Measurements from ENCODE around the gene GADD45G. TPM values are rescaled to one million over a fixed set of nuclear protein-coding genes. Genes with fewer than 3 reads are reported as not detected.
A peak's percentile ranks its signal among the peaks of the same experiment; 100 is the strongest.

The GADD45G gene
- total RNA-seq, 2 donors from 2014 or later, result 30.3 to 54.2 TPM

DNA sequence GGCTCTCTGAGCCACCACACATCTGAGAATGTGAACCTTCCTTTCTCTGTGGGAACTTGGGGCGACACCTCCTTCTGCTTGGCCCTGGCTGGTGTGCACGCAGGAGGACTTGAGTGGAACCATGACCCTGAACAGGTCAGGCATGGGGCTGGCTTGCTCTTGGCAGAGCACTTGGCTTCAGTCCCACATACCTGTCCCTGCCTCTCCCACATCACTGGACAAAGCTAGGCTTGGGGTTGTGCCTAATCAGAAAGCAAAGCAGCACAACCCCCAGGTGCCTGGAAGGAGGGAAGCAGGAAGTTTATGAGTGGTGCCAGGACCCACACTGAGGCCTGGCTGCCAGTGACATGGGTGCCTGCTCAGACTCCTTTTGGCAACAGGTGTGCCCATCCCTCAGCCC, 13.2 kb downstream of the GADD45G start:
- H3K27ac ChIP-seq, result peak overlapping the region; percentile 29 to 79 (median 74)
- H3K4me1 ChIP-seq, result peaks cover 49% of the 10 kb centered on the region
- no peak overlapping the region for H3K4me3 ChIP-seq
- 15 to 19% methylated on average over 2 of the region's 2 CpGs for WGBS, 2 donors
- intact Hi-C loops (cut with DNase I), result no loop called here
- no peaks in the 10 kb centered on the region for H3K9me3 ChIP-seq
- ATAC-seq (peak; percentile 94), DNase-seq (peak; percentile 76 to 91 (median 87))
- no peaks in the 10 kb centered on the region for H3K36me3 ChIP-seq (replicated peaks in 1 of 2; ENCODE audit: insufficient read depth in 1 of 2, low read depth in 2 of 2)
- peak in 2 of 3 donors; percentile 7 to 15 for TF ChIP-seq POLR2A (IDR thresholded peaks at IDR 0.05)
- TF ChIP-seq, protein P1, sequence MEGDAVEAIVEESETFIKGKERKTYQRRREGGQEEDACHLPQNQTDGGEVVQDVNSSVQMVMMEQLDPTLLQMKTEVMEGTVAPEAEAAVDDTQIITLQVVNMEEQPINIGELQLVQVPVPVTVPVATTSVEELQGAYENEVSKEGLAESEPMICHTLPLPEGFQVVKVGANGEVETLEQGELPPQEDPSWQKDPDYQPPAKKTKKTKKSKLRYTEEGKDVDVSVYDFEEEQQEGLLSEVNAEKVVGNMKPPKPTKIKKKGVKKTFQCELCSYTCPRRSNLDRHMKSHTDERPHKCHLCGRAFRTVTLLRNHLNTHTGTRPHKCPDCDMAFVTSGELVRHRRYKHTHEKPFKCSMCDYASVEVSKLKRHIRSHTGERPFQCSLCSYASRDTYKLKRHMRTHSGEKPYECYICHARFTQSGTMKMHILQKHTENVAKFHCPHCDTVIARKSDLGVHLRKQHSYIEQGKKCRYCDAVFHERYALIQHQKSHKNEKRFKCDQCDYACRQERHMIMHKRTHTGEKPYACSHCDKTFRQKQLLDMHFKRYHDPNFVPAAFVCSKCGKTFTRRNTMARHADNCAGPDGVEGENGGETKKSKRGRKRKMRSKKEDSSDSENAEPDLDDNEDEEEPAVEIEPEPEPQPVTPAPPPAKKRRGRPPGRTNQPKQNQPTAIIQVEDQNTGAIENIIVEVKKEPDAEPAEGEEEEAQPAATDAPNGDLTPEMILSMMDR (IDR thresholded peaks at IDR 0.05), result no peak
- H3K27me3 ChIP-seq, result no peaks in the 10 kb centered on the region

DNA sequence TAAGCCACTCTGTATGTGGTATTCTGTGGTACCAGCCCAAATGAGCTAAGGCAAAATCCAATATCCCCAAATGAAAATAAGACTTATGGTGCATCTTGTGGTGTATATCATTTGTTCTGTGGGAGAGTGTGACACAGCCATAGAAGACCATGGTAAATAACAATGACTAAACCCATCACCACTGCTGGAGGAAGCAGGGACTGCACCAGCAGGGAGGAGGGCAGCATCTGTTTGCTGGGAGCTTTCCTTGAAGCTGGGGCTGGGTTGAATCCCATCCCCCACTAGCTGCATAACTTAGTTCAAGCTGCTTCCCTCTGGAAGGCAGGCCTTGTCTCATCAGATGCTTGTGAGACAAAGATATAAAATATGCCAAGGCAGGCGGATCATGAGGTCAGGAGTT, 14.2 kb downstream of the GADD45G start:
- Histone ChIP-seq H3K4me3 (no peak overlapping the region), H3K36me3 (replicated peaks in 1 of 2; ENCODE audit: insufficient read depth in 1 of 2, low read depth in 2 of 2) (no peaks in the 10 kb centered on the region), H3K9me3 (no peaks in the 10 kb centered on the region), H3K27me3 (no peaks in the 10 kb centered on the region), H3K4me1 (peaks cover 59% of the 10 kb centered on the region), H3K27ac (peak overlapping the region in 2 of 4 donors; percentile 75 to 79)
- 95 to 100% methylated on average over 1 of the region's 1 CpG for WGBS, 2 donors
- DNase-seq (no peak), ATAC-seq (no peak)
- TF ChIP-seq, protein P1 (IDR thresholded peaks at IDR 0.05), result no peak
- no peak for TF ChIP-seq POLR2A (IDR thresholded peaks at IDR 0.05)
- intact Hi-C loops (cut with DNase I), result no loop called here

DNA sequence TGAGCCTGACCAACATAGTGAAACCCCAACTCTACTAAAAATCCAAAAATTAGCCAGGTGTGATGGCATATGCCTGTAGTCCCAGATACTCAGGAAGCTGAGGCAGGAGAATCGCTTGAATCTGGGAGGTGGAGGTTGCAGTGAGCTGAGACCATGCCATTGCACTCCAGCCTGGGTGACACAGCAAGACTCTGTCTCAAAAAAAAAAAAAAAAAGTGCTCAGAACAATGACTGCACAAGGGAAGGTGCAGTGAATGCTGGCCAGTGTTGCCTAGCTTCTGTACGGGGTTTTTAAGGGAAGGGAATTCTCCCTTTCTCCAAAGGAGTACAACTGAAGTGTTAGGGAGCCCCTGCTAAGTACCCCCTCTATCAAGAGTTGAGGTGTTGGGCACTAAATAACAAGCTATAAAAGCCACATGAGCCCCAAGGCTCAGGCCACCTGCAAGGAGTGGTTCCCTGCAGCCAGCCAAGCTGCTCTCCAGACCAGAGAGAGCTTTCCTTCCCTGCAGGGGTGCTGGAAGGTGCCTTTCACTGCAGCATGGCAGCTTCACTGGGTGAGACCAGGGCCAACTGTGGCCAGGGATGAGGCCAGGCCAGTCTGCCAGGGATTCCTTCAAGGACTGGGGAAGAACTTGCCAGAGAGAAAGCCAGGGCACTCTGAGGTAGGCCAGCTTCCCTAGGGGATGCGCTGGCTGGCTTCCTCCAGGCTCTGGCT, 14.8 kb downstream of the GADD45G start:
- WGBS, 2 donors, result 89 to 92% methylated on average over 2 to 3 of the region's 3 CpGs
- peak overlapping the region in 1 of 4 donors; percentile 79 for H3K27ac ChIP-seq
- DNase-seq (no peak), ATAC-seq (no peak)
- intact Hi-C loops (cut with DNase I), result loop anchor here (10.0 kb wide), 1 partner anchor 375 kb away; no protein-coding TSS in a partner anchor
- H3K4me3 ChIP-seq, result no peak overlapping the region
- H3K9me3 ChIP-seq, result no peaks in the 10 kb centered on the region
- H3K36me3 ChIP-seq (replicated peaks in 1 of 2; ENCODE audit: insufficient read depth in 1 of 2, low read depth in 2 of 2), result no peaks in the 10 kb centered on the region
- TF ChIP-seq, protein P1 (IDR thresholded peaks at IDR 0.05), result no peak
- TF ChIP-seq POLR2A (IDR thresholded peaks at IDR 0.05), result no peak
- no peaks in the 10 kb centered on the region for H3K27me3 ChIP-seq
- peaks cover 65% of the 10 kb centered on the region for H3K4me1 ChIP-seq

DNA sequence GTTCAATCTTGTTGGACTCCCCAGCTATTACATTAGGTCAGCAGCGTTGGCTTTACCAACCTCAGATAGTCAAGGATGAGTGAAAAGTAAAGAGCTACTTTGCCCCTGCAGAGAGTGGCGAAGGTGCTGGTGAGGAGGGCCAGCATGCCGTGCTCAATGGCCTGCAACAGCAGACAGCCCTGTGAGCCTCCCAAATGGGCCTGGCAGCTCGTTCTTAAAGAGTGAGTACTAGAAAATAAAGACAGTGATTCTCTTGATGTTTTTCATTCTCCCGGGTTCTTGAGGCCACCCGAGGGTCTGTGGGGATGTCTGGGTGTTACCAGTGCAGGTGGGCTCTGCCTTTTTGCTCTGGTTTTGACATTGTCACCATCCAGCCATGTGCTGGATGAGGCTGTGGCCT, 16.2 kb downstream of the GADD45G start:
- no peaks in the 10 kb centered on the region for H3K36me3 ChIP-seq (replicated peaks in 1 of 2; ENCODE audit: insufficient read depth in 1 of 2, low read depth in 2 of 2)
- no peak overlapping the region for H3K27ac ChIP-seq
- H3K4me3 ChIP-seq, result no peak overlapping the region
- H3K9me3 ChIP-seq, result no peaks in the 10 kb centered on the region
- DNase-seq, result no peak
- H3K27me3 ChIP-seq, result no peaks in the 10 kb centered on the region
- intact Hi-C loops (cut with DNase I), result loop anchor here (10.0 kb wide), 1 partner anchor 374 kb away; no protein-coding TSS in a partner anchor
- H3K4me1 ChIP-seq, result peaks cover 79% of the 10 kb centered on the region
- 92 to 100% methylated on average over 6 of the region's 6 CpGs for WGBS, 2 donors
- TF ChIP-seq, protein P1 (IDR thresholded peaks at IDR 0.05), result no peak
- TF ChIP-seq POLR2A (IDR thresholded peaks at IDR 0.05), result no peak
- no peak for ATAC-seq

DNA sequence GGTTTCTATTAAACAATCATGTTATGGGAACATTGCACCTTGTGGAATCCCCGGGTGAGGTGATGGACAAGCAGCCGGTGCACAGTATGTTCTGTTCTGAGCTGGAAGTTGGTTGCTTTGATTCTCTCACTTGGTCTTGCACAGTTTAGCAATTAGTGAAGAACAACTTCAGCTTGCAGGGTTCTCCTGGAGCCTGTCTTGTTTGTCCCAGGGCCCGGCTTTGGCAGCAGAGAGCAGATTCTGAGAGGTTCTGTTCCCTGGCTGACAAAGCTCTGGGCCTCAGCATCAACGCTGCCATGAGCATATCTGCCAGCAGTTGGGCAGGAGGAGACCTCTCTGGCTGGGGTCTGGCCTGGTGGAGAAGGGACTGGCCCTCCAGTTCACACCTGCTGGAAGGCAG, 16.9 kb downstream of the GADD45G start:
- Histone ChIP-seq H3K36me3 (replicated peaks in 1 of 2; ENCODE audit: insufficient read depth in 1 of 2, low read depth in 2 of 2) (no peaks in the 10 kb centered on the region), H3K4me1 (peaks cover 86% of the 10 kb centered on the region), H3K9me3 (no peaks in the 10 kb centered on the region), H3K27ac (no peak overlapping the region), H3K27me3 (no peaks in the 10 kb centered on the region), H3K4me3 (no peak overlapping the region)
- TF ChIP-seq, protein P1 (IDR thresholded peaks at IDR 0.05), result no peak
- no peak for TF ChIP-seq POLR2A (IDR thresholded peaks at IDR 0.05)
- no peak for DNase-seq
- no peak for ATAC-seq
- 78 to 86% methylated on average over 4 of the region's 4 CpGs for WGBS, 2 donors
- intact Hi-C loops (cut with DNase I), result loop anchor here (10.0 kb wide), 1 partner anchor 373 kb away; no protein-coding TSS in a partner anchor

Data from body of pancreas (tissue), 4 donors.